Measurements from ENCODE around the gene PDPK1.
"Not testable (repeated sequence)": the region's sequence is repeated elsewhere in the genome, so short reads cannot be mapped to it uniquely, and the experiment has no call there.

Gene PDPK1

DNA sequence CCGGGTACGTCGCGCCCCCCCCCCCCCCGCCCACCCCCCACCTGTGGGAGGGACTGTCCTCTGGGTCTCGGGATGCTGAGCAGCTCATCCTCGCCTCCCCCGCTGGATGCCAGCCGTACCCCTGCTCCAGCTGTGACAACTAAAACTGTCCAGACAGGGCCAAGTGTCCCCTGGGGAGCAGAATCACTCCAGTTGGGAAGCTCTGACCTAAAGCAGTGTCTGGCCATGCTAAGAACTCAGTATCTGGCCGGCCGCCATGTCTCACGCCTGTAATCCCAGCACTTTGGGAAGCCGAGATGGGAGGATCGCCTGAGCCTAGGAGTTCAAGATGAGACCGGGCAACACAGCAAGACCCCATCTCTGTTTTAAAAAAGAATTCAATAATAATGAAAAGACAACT lies 83.0 kb downstream of the PDPK1 start:
- not testable (repeated sequence) for DNase-seq

DNA sequence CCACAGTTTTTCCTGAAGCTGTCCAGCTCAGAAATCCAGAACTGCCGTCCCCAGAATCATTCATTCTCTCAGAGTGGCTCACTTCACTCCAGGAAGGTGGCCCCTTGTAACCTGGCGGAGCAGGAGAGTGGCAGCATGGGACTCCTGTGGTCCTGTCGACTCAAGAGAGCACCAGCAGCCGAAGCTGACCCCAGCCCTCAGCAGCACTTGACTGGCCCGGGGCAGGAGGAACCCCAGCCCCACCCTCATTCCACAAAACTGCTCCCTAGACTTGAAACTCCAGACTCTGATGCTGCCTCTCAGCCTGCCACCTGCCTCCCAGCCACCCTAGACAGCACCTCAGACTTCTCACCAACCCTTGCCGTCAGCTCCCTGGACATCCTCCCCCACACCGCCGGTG lies 83.6 kb downstream of the PDPK1 start:
- DNase-seq: not testable (repeated sequence)

DNA sequence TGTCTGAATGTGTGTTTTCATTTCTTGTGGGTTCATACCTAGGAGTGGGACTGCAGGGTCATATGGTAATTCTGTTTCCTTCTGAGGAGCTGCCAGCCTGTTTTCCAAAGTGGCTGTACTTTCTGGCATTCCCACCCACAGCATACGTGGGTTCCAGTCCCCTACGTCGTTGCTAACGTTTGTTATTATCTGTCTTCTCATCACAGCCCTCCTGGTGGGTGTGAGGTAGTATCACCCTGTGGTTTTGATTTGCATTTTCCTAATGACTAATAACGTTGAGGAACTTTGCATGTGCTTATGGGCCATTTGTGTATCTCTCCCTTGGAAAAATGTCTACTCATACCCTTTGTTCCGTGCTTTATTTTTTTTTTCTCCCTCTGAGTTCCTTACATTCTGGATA lies 89.3 kb downstream of the PDPK1 start:
- DNase-seq: not testable (repeated sequence)

DNA sequence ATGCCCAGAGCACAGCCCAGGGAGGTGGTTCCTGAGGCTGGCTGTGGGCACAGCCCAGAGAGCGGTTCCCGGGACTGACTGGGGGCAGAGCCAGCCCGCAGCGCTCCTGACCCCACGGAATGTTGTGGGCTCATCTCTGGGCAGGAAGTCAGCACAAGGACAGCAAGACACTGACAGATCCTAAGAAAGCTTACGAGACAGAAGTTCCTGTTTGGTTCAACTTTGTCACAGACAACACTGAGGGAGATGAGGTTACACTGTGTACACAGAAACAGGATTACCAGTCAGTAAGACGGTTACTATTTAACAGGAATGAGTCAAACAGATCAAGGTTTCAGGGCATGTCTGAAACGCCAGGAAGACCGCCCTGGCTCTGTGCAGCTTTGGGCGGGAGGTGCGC lies 93.4 kb downstream of the PDPK1 start:
- not testable (repeated sequence) for DNase-seq

DNA sequence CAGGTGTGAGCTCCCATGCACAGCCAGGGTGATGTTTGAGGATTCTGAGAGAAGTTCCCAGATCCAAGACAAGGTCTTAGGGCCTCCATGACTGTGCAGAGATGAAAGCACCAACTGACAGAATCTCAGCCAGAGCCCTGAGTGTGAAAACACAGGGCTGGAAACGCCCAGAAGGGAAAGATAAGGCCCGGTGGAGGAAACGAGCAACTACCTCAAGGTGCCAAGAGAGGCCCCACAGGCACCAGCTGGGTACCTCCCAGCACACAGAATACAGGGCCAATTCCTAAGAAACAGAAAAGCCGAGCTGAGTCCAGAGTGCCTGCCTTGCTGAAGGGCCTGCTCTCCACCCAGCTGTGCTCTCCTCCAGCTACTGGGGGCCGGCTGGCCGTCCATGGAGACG lies 94.5 kb downstream of the PDPK1 start:
- DNase-seq: not testable (repeated sequence)

DNA sequence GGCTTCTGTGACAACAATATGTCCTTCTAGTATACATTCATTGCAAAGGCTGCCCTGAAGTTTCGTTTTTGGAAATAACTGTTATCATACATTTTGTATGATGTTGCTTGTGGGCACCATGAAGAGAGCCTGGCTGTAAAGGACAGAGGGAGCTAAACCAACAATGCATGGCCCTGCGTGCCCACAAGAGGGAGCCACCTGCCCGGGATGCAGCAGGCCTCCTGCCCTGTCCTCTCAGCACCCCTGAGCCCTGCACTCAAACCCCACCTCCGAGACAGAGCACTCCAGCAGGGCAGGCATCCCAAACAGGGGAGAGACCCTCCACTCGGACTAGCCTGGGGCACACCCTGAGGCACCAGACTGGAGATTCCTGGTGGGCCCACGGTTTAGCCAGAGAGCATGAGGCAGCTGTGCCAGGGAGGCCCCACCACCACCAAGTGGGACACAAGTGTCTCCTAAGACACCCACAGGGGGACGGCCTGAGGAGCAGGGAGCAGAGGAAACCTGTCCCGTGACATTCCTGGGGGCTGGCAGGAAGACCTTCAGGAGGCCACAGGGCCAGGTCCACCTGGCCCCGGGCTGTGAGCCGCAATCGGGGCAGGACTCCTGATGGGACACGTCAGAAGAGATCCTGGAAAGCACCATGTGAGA lies 101.4 kb downstream of the PDPK1 start:
- DNase-seq: not testable (repeated sequence)

DNA sequence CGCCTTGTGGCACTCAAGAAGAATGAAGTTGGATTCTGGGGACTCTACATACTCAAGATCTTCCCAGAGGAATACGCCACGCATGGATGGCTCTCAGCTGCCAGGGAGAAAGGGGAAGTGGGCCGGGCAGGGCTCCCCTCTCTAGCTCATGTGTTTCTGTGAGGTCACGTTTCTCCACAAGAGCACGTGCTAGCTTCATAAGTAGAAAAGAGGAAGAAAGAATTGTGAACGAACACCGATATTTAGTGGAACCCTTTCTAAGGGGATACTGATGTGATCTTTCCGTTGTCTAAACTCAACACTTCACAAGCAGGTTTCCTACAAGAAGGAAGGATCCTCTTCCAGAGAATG lies 101.9 kb downstream of the PDPK1 start:
- not testable (repeated sequence) for DNase-seq

DNA sequence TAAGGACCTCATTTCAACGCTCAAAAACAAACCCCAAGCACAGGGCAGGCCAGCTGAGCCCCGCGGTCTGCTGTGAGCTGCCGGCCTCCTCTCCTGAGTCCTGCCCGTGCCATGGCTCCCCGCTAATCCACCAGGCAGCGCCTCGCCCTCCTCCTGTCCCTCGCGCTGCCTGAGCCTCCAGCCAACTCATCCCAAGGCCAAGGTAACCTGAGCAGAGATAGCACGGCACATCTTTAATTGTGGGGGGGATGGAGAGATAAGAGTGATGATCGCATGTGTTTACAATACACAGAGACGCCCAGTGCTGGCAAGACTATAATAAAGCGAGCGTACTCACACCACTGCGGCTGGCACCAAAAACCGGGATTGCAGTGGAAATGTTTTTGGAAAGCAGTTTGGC lies 104.7 kb downstream of the PDPK1 start:
- DNase-seq: not testable (repeated sequence)

DNA sequence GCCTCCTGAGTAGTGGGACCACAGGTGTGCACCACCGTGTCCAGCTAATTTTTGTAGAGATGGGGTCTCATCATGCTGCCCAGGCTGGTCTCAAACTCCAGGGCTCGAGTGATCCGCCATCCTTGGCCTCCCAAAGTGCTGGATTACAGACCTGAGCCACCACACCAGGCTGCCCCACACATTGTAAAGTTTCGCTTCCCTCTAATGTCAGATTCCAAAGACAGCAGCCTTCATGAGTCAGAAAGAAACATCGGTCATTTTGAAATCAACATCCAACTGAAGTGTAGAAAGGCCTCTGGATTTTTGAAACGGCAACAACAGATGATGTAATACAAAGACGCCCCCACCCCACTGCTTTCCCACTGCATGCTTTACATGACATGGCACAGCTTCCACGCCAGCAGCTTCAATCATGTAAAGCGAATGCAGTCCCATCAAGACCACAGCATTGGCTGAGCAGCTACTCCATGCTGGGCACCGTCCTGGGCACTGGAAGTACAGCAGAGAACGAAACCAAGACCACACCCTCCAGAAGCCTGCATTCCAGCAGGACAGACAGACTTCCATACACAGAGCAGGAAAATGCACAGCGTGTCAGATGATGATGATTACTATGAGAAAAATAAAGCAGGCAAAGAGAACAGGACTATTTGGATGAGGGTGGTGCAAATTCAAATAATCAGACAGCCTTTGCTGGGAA lies 107.1 kb downstream of the PDPK1 start:
- DNase-seq: not testable (repeated sequence)

DNA sequence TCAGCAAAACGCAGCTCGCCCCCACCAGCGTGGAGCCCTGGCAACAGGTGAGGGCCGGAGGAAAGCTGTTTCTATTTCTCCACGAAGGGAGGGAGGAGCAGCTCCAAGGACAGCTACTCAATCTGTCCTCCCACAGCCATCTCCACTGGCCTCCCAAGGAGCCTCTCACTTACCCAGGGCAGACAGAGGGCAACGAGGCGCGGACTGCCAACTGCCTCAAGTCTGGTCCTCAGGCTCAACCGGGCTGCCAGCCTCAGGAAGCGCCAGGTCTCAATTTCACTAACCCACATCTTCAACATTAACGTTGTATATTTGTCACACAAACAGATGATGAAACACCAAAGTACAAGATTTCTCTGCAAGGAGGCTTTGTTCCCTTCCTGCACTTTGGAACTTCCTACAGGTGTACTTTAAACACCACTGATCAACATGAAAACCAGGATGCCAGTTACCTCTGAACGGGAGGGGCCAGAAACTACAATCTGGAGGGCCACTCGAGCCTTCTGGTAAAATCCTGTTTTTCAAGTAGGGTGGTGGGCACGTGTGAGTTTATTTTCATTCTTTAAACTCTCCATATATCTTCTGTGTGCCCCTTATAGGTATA lies 113.5 kb downstream of the PDPK1 start:
- DNase-seq: not testable (repeated sequence)

Measured in NCI-H1417 (cell line).